Fibroblast of villous mesenchyme (primary cell): ENCODE results near the gene RARB. TPM values are rescaled to one million over a fixed set of nuclear protein-coding genes. Genes with fewer than 3 reads are reported as not detected.

ENCODE experiments used
- DNase-seq: peaks from one replicate; pipeline ENCODE4 v3.0.0-alpha.2; 2010; ENCODE audit warnings: low read depth
- H3K4me3 ChIP-seq: 2 replicates; pipeline ENCODE4 v1.5.1; 2011; ENCODE audit warnings: low read depth, mild to moderate bottlenecking, low read length
- CTCF ChIP-seq: IDR thresholded peaks from 2 replicates; pipeline ENCODE4 v1.5.1; 2012; ENCODE audit warnings: low read depth, mild to moderate bottlenecking, low read length; ENCODE audit not compliant: insufficient read depth
- total RNA-seq: library from RNA; depleted of rRNA; stranded (reverse); fragments of >200 nt; gene quantifications from 2 replicates; pipeline ENCODE4 v1.2.3, GENCODE V29; 2012

The RARB gene
- total RNA-seq, 1 donor = 21.6 TPM

GRCh38 chr3:25508901-25509300 is 80.8 kb downstream of the RARB start:
- no peak overlapping the region for H3K4me3 ChIP-seq
- DNase-seq = peak; percentile 19
- TF ChIP-seq CTCF = no peak

- peak; percentile 12 for DNase-seq
- H3K4me3 ChIP-seq = no peak overlapping the region
- no peak for TF ChIP-seq CTCF
Observed at GRCh38 chr3:25510797-25511196, 82.7 kb downstream of the RARB start.

GRCh38 chr3:25511972-25512721 is 84.1 kb downstream of the RARB start:
- TF ChIP-seq CTCF = no peak
- no peak for DNase-seq
- no peak overlapping the region for H3K4me3 ChIP-seq

GRCh38 chr3:25513642-25514266 is 85.7 kb downstream of the RARB start:
- DNase-seq = peak; percentile 24
- TF ChIP-seq CTCF = no peak
- no peak overlapping the region for H3K4me3 ChIP-seq

- no peak for TF ChIP-seq CTCF
- H3K4me3 ChIP-seq = no peak overlapping the region
- no peak for DNase-seq
Observed at GRCh38 chr3:25515171-25515570, 87.1 kb downstream of the RARB start.

- no peak for TF ChIP-seq CTCF
- DNase-seq = no peak
- H3K4me3 ChIP-seq = no peak overlapping the region
Observed at GRCh38 chr3:25520926-25521559, 93.0 kb downstream of the RARB start.
